COR-L47 (cell line): ENCODE data around the gene ISG15.
A peak's percentile ranks its signal among the peaks of the same experiment; 100 is the strongest.

Source experiments
- DNase-seq: peaks from one replicate; lab custom pipeline; 2025; lab: John Stamatoyannopoulos, UW

Gene ISG15

DNA sequence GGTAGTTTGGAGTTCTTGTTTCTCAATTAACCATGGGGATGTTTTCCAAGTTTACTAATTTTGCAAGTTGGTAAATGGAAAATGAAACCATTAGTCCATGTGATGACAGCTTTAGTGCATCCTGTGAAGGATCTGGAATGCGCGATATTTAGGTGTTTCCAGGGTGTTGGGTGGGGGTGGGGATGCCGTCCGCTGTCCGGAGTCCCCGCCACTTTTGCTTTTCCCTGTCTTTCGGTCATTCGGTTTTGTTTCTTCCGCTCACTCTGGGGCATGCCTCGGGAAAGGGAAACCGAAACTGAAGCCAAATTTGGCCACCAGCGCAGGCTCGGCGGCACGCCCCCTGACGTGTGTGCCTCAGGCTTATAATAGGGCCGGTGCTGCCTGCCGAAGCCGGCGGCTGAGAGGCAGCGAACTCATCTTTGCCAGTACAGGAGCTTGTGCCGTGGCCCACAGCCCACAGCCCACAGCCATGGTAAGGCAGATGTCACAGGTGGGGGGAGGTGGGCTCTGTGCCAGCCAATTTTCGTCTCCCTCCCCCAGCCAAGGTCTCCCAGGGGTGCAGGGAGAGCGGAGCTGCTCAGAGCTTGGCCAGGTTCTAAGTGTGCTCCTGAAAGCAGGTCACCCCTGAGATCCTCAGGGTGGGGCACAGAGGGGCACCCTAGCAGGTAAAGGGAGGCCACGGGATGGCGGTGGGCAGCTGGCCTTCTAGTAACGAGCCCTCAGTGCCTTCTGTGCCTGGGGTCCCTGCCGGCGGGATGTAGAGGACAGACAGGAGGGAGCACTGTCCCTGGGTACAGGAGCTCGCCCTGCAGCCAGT lies at the start of gene ISG15:
ISG15 (plus strand) TSS at position 393 of the 817 bp plus-strand sequence; CDS start at position 470, 77 bp downstream.
- DNase-seq: peak; percentile 74

DNA sequence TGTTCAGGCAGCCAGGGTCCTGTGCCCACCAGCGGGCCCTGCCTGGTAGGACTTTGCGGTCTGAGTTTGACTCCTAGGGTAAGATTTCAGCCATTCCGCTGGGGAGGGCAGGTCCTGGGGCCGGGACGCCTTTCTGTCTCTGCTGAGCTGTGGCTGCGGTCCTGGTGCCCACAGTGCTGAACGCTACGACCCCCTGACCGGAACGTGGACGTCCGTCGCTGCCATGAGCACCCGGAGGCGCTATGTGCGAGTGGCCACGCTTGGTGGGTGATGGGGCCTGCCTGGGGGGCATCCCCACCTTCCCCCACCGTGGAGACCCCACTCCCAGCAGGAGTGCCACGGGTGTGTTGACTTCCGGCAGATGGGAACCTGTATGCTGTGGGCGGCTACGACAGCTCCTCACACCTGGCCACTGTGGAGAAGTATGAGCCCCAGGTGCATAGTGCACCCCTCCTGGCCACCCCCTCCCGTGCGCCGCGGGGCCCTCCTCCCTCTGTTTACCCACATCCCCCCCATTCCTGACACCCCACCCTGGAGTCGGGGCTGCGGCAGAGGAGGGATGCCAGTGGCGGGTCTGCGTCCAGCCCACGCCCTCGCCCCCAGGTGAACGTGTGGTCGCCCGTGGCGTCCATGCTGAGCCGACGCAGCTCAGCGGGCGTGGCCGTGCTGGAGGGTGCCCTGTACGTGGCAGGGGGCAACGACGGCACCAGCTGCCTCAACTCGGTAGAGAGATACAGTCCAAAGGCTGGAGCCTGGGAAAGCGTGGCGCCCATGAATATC lies 49.4 kb upstream of the ISG15 start:
- no peak for DNase-seq

DNA sequence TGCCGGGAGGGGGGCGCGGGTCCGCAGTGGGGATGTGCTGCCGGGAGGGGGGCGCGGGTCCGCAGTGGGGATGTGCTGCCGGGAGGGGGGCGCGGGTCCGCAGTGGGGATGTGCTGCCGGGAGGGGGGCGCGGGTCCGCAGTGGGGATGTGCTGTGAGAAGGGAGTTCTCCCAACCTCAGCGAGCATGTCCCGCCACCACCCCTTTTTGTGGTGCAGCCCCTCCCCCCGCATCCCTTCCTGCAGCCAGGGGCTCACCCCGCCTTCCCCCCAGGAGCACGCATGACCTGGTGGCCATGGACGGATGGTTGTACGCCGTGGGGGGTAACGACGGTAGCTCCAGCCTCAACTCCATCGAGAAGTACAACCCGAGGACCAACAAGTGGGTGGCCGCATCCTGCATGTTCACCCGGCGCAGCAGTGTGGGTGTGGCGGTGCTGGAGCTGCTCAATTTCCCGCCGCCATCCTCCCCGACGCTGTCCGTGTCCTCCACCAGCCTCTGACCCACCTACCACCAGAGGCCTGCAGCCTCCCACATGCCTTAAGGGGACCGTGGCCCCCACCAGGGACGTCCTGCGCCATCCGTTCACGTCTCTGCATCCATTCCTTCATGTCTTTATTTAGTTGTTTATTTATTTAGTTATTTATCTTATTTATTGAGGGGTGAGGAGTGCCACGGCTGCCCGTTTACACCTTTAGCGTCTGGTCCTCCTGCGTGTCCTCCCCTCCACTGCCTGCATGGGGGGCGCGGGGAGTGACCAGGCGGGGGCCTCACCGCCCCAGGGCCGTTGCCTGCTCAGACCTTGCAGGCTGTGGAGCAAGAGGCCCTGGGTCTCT lies 48.4 kb upstream of the ISG15 start:
- no peak for DNase-seq

DNA sequence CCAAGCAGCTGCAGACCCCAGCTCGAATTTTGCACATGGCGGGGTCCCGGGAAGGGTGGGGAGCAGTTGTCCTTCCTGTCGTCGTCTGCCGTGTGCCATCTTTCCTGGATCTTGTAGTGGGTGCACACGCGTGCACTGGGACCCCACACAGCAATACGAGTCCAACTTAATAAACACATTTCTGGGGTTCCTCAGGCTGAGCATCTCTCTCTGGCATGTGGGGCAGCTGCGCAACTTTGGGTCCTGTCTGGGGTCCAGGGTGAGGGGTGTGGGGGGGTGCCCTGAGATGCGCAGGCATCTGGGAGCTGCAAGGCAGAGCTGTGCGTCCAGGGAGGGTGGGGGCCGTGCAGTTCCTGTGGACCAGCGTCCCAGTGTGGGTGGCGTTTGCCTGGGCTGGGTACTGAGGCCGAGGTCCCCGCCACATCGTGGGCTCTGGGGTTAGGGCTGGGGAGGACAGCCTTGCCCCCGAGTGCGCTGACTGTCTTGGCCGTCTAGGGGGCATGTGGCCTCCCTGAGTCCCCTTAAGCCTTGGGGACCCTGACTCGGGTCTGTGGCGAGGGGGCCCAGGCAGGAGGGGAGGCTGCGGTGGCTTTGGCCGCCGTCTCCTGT lies 47.7 kb upstream of the ISG15 start:
- no peak for DNase-seq

DNA sequence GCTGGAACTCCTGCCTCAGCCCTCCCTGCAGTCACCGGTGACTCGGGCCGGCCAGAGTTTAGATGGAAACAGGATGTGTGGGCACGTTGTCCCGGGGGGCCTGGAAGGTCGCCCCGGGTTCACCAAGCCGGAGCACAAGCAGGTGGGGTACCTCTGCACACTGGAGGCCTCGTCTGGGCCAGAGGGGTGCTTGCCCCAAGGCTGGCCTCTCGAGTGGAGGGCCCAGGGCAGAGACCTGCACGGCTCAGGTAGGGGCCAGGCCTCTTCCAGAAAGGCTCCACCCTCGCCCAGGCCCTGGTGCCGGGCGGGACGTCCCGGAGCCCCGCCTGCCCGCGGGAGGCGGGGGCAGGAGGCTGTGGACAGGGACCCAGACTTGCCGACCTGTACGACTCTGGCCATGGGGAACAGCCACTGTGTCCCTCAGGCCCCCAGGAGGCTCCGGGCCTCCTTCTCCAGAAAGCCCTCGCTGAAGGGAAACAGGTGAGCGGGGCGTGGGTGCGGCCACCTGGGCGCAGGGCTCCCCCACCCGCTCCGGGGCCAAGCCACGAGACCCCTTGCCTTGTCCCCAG lies 47.1 kb upstream of the ISG15 start, which contains the start of gene PLEKHN1:
PLEKHN1 (plus strand) TSS at position 348 of the 569 bp plus-strand sequence; CDS start at position 398, 50 bp downstream.
- DNase-seq: no peak

DNA sequence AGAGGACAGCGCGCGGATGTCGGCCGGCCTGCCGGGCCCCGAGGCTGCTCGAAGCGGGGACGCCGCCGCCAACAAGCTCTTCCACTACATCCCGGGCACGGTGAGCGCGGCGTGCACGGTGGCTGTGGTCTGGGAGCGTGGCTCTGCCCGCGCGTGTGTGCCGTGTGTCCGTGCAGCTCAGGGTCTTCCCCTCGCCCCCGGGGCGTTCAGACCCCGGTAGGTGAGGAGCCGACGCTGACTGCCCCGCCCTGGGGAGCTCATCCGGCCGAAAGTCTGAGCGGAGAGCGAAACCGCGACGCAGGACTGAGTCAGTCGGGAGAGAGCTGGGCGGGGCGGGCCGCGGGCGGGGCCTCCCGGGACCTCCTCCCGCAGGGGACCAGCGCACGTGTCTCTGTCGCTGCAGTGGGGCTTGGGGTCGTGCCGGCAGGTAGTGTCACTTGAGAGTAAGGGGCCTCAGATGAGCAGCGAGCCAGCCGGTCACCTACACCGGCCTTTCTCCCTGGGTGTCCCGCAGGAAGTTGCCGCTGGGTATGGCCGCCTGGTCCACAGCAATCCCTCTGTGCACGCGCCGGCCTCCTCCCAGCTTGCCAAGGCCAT lies 46.5 kb upstream of the ISG15 start:
- no peak for DNase-seq

DNA sequence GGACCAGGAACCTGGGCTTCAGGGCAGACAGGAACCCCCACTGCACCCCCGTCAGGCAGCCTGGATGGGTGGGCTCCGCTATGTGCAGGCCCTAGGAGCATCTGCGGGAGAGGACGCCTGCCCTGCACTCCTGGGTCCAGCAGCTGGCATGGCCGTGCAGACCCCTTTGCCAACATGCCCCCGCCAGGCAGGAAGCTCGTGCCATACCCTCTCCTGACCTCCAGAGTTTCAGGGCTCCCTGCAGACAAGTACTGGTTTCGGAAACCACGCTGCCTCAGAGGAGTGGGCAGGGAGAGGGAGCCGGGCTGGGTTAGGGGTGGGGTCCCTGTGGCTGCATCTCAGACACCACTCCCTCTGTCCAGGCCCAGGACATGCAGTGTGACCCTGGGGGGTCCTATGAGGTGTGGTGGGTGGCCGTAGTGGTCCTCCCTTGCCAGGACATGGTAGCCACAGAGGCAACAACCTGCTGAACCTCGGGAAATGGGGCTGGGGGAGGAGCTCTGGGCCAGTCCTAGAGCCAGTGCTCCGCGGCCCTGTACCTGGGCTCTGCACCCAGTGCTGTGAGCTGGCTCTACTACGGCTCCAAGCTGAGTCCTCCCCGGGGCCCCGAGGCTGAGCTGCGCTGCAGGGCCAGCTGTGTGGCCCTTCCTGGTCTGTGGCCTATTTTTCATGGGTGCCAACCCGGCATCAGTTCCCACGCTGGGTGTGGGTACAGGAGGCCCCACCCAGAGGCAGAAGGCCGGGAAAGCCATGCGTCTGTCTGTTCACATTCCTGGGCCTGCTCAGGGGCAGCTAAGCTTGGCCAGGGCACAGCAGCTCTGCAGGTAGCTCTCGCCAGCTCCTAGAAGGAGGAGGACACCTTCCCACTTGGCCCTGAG lies 45.6 kb upstream of the ISG15 start:
- no peak for DNase-seq

DNA sequence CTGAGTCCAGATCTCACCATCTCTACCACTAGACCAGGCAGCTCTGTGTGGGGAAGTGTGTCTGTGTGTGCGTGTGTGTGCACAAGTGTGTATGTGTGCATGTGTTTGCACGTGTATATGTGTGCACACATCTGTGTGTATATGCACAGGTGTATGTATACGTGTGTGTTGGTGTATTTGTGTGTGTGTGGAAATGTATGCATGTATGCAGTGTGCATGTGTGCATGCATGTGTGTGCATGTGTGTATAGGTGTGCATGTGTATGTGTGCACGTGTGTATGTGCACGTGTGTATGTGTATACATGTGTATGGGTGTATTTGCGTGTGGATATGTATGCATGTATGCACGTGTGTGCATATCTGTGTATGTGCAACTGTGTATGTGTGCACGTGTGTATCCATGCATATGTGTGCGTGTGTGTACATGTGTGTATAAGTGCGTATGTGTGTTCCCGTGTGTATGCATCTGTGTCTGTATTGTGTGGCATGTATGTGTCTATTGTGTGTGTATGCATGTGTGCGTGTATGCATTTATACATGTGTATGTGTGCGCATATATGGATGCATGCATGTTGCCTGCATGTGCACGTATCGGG lies 43.9 kb upstream of the ISG15 start:
- DNase-seq: no peak

DNA sequence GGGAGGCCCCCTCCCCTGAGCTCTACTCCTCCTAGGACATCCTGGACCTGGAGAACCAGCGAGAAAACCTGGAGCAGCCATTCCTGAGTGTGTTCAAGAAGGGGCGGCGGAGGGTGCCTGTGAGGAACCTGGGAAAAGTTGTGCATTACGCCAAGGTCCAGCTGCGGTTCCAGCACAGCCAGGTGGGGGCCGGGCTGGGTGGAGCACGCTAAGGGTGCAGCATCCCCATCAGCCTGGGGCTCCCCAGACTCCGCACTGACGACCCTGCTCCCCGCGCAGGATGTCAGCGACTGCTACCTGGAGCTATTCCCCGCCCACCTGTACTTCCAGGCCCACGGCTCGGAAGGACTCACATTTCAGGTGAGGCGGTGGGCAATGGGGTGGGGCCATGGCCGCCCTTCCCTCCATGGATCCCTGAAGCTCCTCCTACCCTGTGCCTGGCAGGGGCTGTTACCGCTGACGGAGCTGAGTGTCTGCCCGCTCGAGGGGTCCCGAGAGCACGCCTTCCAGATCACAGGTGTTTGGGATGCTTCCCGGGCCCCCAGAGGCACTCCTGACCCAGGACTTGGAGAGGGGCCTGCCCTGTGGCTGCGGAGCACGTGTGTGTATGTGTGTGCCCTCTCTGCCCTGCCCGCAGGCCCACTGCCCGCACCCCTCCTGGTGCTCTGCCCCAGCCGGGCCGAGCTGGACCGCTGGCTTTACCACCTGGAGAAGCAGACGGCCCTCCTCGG lies 42.9 kb upstream of the ISG15 start:
- no peak for DNase-seq

DNA sequence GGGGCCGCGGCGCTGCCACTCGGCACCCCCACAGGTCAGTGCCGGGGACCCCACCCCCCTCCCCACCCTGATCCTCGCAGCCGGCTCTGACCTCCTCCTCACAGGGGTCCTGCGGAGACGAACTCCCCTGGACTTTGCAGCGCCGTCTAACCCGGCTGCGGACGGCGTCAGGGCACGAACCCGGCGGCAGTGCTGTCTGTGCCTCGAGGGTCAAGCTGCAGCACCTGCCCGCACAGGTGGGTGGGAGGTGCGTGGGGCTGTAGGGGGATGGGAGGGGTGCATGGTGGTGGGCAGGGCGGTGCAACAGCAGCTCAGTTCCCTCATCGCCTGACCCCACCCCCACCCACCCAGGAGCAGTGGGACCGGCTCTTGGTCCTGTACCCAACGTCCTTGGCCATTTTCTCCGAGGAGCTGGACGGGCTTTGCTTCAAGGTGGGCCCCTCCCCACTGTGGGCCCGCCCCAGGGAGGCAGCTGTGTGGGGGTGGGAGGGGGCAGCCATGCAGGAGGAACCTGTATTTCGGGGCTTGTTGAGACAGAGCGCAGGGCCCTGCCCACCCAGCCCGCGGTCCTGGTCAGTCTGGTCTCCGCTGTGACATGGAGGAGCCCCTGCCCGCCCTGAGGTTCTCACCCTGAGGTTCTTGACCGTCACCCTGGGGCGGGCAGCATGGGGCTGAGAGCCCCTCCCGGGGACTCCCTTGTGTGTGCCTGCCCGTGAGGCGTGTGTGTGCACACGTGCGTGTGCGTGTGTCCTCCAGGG lies 42.1 kb upstream of the ISG15 start:
- DNase-seq: no peak

DNA sequence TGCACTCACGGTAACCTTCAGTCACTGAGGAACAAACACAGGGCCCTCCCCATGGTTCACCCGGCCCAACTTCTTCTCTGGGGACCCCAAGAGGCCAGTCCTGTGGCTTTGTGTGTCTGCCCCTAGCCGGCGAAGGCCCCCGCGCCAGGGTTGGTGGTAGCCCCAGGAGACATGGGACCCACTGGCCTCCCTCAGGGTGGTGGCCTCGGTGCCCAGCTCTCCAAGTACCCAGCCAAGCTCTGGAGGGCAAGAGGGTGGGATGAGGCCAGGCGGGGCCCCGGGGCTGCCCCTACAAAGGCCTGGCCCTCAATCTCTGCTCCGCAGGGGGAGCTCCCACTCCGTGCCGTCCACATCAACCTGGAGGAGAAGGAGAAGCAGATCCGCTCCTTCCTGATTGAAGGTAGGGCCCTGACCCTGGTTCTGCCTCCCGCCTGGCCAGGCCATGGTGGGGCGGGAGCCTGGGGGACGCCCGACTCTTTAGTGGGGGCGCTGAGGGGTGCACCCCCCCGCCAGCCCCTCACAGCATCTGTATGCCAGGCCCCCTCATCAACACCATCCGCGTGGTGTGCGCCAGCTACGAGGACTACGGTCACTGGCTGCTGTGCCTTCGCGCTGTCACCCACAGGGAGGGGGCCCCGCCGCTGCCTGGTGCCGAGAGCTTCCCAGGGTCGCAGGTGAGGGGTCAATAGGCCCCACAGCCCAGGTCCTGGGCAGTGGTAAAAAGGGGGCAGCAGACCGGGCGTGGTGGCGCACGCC lies 41.4 kb upstream of the ISG15 start:
- no peak for DNase-seq

DNA sequence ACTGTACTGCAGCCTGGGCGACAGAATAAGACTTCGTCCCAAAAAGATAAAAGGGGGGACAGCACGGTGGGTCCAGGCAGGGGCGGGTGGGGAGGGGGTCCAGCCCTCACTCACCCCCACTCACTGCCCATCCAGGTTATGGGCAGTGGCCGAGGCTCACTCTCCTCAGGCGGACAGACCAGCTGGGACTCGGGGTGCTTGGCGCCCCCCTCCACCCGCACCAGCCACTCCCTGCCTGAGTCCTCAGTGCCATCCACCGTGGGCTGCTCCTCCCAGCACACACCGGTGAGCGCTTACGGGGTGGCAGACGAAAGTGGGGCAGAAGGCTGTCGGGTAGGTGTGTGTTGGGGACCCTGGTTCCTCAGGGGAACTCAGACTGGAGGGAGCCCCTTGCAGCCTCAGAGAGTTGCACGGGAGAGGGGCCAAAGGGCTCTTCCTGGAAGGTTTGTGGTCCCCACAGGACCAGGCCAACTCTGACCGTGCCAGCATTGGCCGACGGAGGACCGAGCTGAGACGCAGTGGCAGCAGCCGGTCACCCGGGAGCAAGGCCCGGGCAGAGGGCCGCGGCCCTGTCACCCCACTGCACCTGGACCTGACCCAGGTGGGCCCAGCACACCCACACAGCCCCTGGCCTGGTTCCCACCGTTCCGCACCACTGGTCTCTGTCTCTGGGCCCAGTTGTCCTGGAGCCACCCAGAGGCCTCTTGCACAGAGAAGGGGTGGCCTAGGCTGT lies 40.4 kb upstream of the ISG15 start:
- DNase-seq: no peak

DNA sequence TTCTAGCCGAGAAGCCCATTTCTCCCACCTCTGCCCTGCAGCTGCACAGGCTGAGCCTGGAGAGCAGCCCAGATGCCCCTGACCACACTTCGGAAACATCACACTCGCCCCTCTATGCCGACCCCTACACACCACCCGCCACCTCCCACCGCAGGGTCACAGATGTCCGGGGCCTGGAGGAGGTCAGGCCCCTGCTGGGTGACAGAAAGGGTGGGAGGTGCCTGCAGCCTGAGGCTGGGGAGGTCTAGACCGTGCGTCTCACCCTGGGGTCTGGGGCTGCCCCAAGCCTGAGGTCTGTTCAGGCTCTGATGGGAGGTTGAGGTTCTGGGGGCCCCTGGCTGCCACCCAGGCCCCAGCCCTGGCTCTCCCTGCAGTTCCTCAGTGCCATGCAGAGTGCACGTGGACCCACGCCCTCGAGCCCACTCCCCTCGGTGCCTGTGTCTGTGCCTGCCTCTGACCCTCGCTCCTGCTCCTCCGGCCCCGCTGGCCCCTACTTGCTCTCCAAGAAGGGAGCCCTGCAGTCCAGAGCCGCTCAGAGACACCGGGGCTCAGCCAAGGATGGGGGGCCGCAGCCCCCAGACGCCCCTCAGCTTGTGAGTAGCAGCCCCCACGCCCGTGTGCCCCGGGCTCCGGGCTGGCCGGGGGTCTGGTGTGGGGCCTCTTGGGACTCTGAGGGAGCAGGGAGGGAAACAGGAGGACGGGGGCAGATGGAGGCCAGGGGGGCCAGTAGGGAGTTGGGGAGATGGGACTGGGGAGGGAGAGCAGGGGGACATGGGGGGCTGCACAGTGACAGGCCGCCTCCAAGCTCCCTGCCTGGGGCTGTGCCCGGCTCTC lies 39.6 kb upstream of the ISG15 start:
- DNase-seq: no peak

DNA sequence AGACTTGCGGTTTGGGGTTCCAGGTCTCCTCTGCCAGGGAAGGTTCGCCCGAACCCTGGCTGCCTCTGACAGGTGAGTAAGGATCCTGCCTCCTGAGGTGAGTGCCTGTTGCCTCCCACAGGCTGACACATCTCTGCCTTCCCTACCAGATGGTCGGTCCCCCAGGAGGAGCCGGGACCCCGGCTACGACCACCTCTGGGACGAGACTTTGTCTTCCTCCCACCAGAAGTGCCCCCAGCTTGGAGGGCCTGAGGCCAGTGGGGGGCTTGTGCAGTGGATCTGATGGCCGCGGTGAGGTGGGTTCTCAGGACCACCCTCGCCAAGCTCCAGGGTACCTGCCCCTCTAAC lies 39.0 kb upstream of the ISG15 start:
- DNase-seq: no peak

DNA sequence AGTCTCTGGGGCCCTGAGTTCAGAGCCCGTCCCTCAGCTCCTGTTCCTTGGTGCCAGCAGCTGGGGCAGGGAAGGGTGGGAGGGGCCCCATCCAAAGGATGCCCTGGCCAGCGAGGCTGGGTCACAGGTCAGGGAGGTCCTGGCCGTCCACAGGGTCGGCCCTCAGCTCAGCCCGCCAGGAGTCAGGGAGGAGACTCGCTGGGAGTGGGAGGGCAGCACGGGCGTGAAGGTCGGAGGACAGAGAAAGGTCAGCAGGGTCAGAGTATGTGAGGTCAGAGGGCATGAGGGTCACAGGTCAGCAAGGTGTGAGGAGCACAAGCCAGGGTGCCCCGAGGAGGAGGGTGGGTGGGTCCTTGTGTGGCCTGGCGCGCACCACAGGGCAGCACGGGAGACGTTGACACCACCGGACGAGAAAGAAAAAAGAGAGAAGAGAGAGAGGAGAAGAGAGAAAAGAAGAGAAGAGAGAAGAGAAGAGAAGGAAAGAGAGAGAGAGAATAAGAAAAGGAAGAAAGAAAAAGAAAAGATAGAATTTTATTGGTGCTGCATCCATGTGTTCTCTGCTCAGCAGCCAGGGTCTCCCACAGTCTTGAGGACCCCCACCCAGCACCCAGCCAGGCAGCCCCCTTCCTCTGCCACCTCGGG lies 38.5 kb upstream of the ISG15 start:
- no peak for DNase-seq
